BLaER1 (cell line): ENCODE measurements around the gene UNC13A.

Experiments used
- H3K27ac ChIP-seq: shearing (Covaris generic); formaldehyde crosslinking; 2 replicates; pipeline ENCODE4 v1.8.1; 2022
- H3K27me3 ChIP-seq: shearing (Covaris generic); formaldehyde crosslinking; 2 replicates; pipeline ENCODE4 v1.8.1; 2022
- H3K36me3 ChIP-seq: shearing (Covaris generic); formaldehyde crosslinking; 2 replicates; pipeline ENCODE4 v1.8.1; 2022
- H3K4me1 ChIP-seq: shearing (Covaris generic); formaldehyde crosslinking; 2 replicates; pipeline ENCODE4 v1.8.1; 2022
- H3K4me2 ChIP-seq: shearing (Covaris generic); formaldehyde crosslinking; 2 replicates; pipeline ENCODE4 v1.8.1; 2022
- H3K4me3 ChIP-seq: shearing (Covaris generic); formaldehyde crosslinking; 2 replicates; pipeline ENCODE4 v1.8.1; 2022
- H3K9ac ChIP-seq: shearing (Covaris generic); formaldehyde crosslinking; 2 replicates; pipeline ENCODE4 v1.8.1; 2022
- H3K9me3 ChIP-seq: shearing (Covaris generic); formaldehyde crosslinking; 2 replicates; pipeline ENCODE4 v1.8.1; 2022
- H4K20me1 ChIP-seq: shearing (Covaris generic); formaldehyde crosslinking; 2 replicates; pipeline ENCODE4 v1.8.1; 2022
- Cebpa-rat ChIP-seq: shearing (Covaris generic); IDR thresholded peaks from 2 replicates; pipeline ENCODE4 v1.8.1; 2022

UNC13A gene

DNA sequence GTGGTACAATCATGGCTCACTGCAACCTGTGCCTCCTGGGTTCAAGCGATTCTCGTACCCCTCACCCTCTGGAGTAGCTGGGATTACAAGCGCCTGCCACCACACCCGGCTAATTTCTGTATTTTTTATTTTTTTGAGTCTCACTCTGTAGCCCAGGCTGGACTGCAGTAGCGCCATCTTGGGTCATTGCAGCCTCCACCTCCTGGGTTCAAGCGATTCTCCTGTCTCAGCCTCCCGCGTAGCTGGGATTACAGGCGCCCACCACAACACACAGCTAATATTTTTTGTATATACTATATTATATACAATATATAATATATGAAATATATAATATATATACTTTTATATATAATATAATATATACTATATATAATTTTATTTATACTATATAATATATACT, 80.2 kb downstream of the UNC13A start:
- H3K27me3 ChIP-seq, result no peaks in the 10 kb centered on the region
- H3K4me3 ChIP-seq, result no peak overlapping the region
- H3K27ac ChIP-seq, result no peak overlapping the region
- no peak overlapping the region for H3K9ac ChIP-seq
- peaks cover 47% of the 10 kb centered on the region for H3K4me1 ChIP-seq
- no peaks in the 10 kb centered on the region for H4K20me1 ChIP-seq
- no peak for TF ChIP-seq Cebpa-rat
- H3K36me3 ChIP-seq, result no peaks in the 10 kb centered on the region
- H3K9me3 ChIP-seq, result no peaks in the 10 kb centered on the region
- H3K4me2 ChIP-seq, result no peak overlapping the region

DNA sequence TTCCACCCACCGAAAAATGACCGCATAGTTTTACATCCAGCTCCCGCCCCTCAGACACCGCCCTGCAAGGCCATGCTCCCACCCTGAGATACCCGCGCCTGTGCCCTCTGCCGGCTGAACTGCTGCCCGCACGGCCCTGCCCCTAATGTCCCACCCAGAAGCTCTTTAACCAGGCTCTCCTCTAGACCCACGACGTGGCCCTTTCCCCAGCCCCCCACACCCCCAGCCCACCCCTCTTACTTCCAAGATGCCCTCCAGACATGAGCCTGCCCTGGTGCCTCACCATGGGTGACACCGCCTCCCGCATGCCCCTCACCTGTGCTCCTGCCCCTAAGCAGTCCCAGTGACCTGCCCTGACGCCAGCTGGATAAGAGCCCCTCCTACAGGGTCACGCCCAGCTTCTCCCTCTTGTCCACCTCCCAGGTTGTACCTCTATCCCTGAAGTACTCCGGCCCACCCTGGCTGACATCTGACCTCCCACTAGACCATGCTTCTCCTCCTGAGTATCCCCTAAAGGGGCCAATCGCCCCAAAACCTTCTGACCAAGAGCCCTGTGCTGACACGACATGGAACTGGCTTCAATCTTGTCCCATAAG, 81.5 kb downstream of the UNC13A start:
- no peak for TF ChIP-seq Cebpa-rat
- Histone ChIP-seq H3K4me2 (peak overlapping the region; percentile 85), H3K27ac (peak overlapping the region; percentile 93; the same call in 1 of the 2 replicates)

DNA sequence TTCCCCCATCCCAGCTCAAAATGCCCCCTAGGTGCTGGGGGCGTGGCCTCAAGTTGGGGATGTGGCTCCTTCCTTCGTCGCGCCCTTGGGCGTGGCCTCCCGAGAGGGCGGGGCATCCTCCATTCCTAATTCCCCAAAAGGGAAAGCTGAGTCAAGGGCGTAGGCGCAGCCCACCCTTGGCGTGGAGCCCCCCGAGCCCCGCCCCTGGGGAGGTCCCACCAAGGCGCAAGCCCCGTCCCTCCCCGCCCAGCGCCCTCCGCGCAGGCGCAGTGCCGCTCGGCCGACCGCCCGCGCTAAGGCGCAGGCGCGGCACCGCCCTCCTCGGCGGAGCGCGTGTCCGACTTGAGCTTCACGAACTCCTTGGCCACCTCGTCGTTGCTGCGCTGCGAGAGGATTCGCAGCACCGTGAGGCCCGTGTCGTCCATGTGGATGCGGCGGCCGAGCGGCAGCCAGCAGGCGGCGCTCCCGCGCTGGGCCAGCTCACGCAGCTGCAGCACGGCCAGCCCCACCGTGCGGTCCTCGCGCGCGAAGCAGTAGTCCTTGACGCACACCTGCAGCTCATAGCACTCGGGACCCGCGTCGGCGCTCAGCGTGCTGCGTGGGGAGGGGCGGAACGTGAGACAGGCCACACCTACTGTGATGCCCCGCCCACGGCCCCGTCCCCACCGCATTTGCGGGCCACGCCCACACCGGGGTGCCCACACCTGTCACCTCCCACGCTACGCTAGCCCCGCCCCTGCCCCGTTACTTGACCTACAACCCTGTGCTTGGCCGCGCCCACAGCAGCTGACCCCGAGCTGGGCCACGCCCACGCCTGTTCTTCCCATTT, 82.2 kb downstream of the UNC13A start:
- no peaks in the 10 kb centered on the region for H4K20me1 ChIP-seq
- H3K27ac ChIP-seq, result peak overlapping the region; percentile 93
- H3K36me3 ChIP-seq, result no peaks in the 10 kb centered on the region
- H3K4me2 ChIP-seq, result peak overlapping the region; percentile 85
- TF ChIP-seq Cebpa-rat, result no peak
- H3K4me3 ChIP-seq, result peak overlapping the region; percentile 67
- no peaks in the 10 kb centered on the region for H3K27me3 ChIP-seq
- H3K9me3 ChIP-seq, result no peaks in the 10 kb centered on the region
- H3K4me1 ChIP-seq, result peaks cover 52% of the 10 kb centered on the region
- H3K9ac ChIP-seq, result peak overlapping the region; percentile 82

More for the DNA sequence above, 81.5 kb downstream of the UNC13A start:
- H3K4me3 ChIP-seq, result peak overlapping the region; percentile 67
- no peaks in the 10 kb centered on the region for H3K27me3 ChIP-seq
- no peaks in the 10 kb centered on the region for H4K20me1 ChIP-seq
- peak overlapping the region; percentile 82; the same call in 1 of the 2 replicates for H3K9ac ChIP-seq
- no peaks in the 10 kb centered on the region for H3K9me3 ChIP-seq
- no peaks in the 10 kb centered on the region for H3K36me3 ChIP-seq
- peaks cover 55% of the 10 kb centered on the region for H3K4me1 ChIP-seq

DNA sequence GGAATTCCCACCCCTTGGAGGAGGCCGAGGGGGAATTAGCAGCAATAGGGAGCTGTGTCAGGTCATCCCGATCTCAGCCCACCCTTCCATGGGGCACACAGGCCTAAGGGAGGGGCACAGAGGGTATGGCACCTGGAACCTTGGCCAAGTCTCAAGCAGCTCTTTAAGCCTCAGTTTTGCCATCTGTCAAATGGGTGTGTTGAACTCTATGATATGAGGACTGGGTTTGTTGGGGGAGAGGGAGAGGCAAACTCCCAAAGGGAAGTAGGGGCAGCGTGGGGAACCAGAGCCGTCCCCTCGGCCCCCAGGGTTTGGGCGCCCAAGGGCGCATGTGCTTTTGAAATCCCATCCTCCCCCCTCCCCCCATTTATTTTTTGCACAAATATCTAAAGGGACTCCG, 83.0 kb downstream of the UNC13A start:
- H4K20me1 ChIP-seq, result no peaks in the 10 kb centered on the region
- peaks cover 46% of the 10 kb centered on the region for H3K4me1 ChIP-seq
- H3K27ac ChIP-seq, result peak overlapping the region; percentile 93
- 0 out of 2 replicates have a peak overlapping the region, but pooled peaks have one; percentile 82 for H3K9ac ChIP-seq
- peak overlapping the region; percentile 67 for H3K4me3 ChIP-seq
- H3K36me3 ChIP-seq, result no peaks in the 10 kb centered on the region
- TF ChIP-seq Cebpa-rat, result no peak
- H3K4me2 ChIP-seq, result peak overlapping the region; percentile 85
- H3K27me3 ChIP-seq, result no peaks in the 10 kb centered on the region
- H3K9me3 ChIP-seq, result no peaks in the 10 kb centered on the region

DNA sequence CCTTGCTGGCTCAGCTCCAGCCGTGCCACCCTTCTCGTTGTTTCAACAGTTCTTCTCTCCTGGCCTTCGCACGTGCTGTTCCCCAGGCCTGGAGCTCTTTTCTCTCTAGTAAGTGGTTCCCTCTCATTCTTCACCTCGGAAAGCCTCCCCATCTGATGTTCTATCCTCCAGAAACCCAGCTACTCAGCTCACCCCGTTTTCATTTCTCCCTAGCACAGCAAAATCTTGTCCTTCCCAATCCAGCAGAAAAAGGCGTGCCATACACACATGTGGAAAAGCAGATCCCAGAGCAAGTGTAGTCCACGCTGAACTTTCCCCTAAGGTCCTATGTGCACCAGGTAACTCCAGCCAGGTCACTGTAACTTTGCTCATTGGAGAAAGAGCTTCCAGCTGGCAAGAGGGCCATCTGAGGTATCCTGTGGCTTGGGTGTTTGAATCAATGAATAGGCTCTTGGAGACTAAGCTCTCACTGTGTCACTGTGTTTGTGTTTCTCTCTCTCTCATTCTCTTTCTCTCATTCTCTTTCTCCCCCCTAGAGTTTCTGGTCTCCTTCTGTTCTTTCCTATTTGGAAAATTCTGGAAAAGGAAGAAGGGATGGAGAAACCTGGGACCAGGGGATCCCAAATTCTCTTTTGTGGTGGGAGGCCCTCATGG, 83.7 kb downstream of the UNC13A start:
- Histone ChIP-seq H4K20me1 (no peaks in the 10 kb centered on the region), H3K4me2 (peak overlapping the region; percentile 85), H3K4me1 (peaks cover 46% of the 10 kb centered on the region), H3K27me3 (no peaks in the 10 kb centered on the region), H3K27ac (no peak overlapping the region), H3K9ac (no peak overlapping the region), H3K36me3 (no peaks in the 10 kb centered on the region), H3K4me3 (no peak overlapping the region), H3K9me3 (no peaks in the 10 kb centered on the region)
- no peak for TF ChIP-seq Cebpa-rat

DNA sequence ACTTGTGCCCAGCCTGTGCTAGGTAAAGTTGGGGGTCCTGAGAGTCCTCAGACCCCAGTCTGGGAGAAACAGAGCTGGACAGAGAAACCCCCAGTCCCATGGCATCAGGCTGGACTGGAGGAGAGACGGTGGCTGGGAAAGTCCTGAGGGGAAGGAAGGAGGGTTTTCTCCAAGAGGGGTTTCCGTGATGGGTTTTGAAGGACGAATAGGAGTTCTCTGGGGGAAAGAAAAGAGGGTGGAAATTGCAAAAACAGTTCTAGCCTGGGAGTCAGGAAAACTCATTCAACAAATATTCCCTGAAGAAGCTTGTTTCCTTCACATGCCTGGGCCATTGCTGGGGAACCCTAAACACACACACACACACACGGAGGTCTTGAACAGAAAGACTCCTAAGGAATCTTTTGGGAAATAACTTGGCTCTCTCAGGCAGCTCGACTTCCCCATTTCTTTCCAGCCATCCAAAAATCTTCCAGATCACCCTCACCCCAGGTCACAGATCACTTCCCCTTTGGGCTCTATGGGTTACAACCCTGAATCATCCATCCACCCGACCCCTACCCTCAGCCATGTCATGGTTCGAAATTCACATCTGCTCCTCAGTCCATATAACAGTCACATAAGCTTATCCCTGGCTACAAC, 85.2 kb downstream of the UNC13A start:
- H4K20me1 ChIP-seq, result no peaks in the 10 kb centered on the region
- H3K9ac ChIP-seq, result no peak overlapping the region
- no peak overlapping the region for H3K27ac ChIP-seq
- H3K36me3 ChIP-seq, result no peaks in the 10 kb centered on the region
- no peak overlapping the region for H3K4me3 ChIP-seq
- no peaks in the 10 kb centered on the region for H3K9me3 ChIP-seq
- peaks cover 46% of the 10 kb centered on the region for H3K4me1 ChIP-seq
- H3K27me3 ChIP-seq, result no peaks in the 10 kb centered on the region
- H3K4me2 ChIP-seq, result 0 out of 2 replicates have a peak overlapping the region, but pooled peaks have one; percentile 29
- no peak for TF ChIP-seq Cebpa-rat

DNA sequence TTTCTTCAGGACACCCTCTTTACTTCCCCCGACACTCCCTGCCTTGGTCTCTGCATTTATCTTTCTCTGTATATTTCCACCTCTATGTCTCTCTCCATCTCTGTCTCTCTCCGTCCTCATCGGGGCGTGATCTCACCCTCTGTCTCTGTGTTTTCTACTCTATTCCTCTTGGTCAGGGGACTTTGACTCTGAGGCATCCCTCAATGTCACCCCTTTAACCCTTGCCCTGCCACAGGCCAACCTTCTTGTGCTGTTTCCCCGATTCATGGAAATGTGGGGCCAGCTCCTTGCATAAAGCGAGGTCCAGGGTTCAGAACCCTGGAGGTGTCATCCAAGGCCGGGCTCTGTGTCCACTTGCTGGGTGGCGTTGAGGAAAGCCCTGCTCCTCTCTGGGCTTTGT, 85.9 kb downstream of the UNC13A start:
- no peak for TF ChIP-seq Cebpa-rat
- H3K9me3 ChIP-seq, result no peaks in the 10 kb centered on the region
- H3K4me2 ChIP-seq, result peak overlapping the region; percentile 37; the same call in 1 of the 2 replicates
- H3K4me3 ChIP-seq, result no peak overlapping the region
- H3K4me1 ChIP-seq, result peaks cover 46% of the 10 kb centered on the region
- H3K27me3 ChIP-seq, result no peaks in the 10 kb centered on the region
- H3K9ac ChIP-seq, result no peak overlapping the region
- H3K36me3 ChIP-seq, result no peaks in the 10 kb centered on the region
- H3K27ac ChIP-seq, result no peak overlapping the region
- no peaks in the 10 kb centered on the region for H4K20me1 ChIP-seq

DNA sequence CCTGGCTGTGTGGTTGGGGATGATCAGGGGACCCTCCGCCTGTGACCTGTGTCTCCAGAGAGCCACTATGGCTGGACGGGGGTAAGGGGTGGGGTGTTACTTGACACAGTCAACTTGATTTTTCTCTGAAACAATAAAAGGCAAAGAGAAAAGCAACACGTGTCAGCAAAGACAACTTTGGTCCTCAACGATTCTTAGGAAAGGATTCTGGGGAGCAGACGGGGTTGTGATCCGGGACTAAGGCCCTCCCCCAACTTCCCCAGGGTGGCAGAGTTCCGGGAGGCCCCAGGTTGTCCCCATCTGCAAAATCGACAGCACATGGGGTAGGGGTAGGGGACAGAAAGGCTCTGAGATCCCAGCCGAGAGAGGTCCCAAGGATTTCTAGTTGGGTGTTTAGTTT, 86.5 kb downstream of the UNC13A start:
- no peaks in the 10 kb centered on the region for H4K20me1 ChIP-seq
- H3K27me3 ChIP-seq, result no peaks in the 10 kb centered on the region
- H3K36me3 ChIP-seq, result no peaks in the 10 kb centered on the region
- TF ChIP-seq Cebpa-rat, result no peak
- no peak overlapping the region for H3K4me3 ChIP-seq
- peaks cover 42% of the 10 kb centered on the region for H3K4me1 ChIP-seq
- H3K27ac ChIP-seq, result no peak overlapping the region
- H3K9me3 ChIP-seq, result no peaks in the 10 kb centered on the region
- peak overlapping the region; percentile 37 for H3K4me2 ChIP-seq
- no peak overlapping the region for H3K9ac ChIP-seq

DNA sequence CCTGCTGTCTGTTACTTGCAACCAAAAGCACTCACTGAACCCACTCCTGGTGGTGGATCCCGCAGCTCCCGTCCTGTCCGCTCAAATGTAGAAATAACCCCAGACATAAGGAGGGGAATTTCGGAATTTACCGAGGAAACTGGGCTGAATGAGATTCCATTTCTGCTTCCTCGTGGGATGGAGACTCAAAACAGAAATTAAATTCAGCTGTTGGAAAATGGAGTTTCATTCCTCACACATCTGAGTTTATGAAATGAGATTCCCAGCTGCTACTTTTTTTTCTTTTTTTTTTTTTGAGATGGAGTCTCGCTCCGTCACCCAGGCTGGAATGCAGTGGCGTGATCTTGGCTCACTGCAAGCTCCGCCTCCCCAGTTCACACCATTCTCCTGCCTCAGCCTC, 88.4 kb downstream of the UNC13A start:
- Histone ChIP-seq H3K27me3 (no peaks in the 10 kb centered on the region), H4K20me1 (no peaks in the 10 kb centered on the region), H3K9me3 (no peaks in the 10 kb centered on the region), H3K4me1 (peaks cover 32% of the 10 kb centered on the region), H3K27ac (no peak overlapping the region), H3K4me2 (no peak overlapping the region), H3K4me3 (no peak overlapping the region), H3K9ac (no peak overlapping the region), H3K36me3 (no peaks in the 10 kb centered on the region)
- TF ChIP-seq Cebpa-rat, result no peak
